Rectal smooth muscle tissue (tissue), 1 donor: ENCODE results near the gene EPS8L3.

ENCODE experiments used
- H3K27ac ChIP-seq: one replicate; pipeline ENCODE4 v1.7.0; 2013; ENCODE audit warnings: low read depth, low read length, inconsistent platforms
- H3K27me3 ChIP-seq: one replicate; pipeline ENCODE4 v1.7.0; 2013; ENCODE audit warnings: low read length; ENCODE audit not compliant: control insufficient read depth, insufficient read depth
- H3K36me3 ChIP-seq: one replicate; pipeline ENCODE4 v1.7.0; 2013; ENCODE audit warnings: low read length; ENCODE audit not compliant: control insufficient read depth, insufficient read depth
- H3K4me1 ChIP-seq: one replicate; pipeline ENCODE4 v1.7.0; 2013; ENCODE audit warnings: low read length; ENCODE audit not compliant: control insufficient read depth, insufficient read depth
- H3K4me3 ChIP-seq: one replicate; pipeline ENCODE4 v1.7.0; 2013; ENCODE audit warnings: low read length
- H3K9ac ChIP-seq: one replicate; pipeline ENCODE4 v1.7.0; 2013; ENCODE audit warnings: low read length

EPS8L3 gene

DNA sequence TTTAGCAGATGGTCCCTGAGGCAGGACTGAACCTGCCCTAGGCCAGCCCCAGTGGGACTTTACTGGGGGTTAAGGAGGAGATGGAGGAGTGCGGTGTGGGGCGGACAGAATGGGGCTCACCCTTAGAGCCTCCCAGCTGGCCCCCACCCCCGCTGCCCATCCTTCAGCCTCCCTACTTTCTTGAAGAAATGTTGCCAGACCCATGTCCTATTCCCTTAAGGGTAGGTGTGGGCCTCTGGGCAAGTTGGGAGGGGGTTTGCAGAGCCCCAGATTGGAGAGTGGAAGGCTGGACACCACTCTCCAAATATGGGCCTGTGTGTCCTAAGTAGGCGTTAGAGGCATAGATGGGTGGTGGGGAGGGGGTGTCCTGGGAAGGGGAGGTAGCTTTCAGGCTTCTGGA, 19.2 kb upstream of the EPS8L3 start:
- Histone ChIP-seq H3K4me3 (no peak overlapping the region), H3K27ac (no peak overlapping the region), H3K27me3 (no peaks in the 10 kb centered on the region), H3K4me1 (no peaks in the 10 kb centered on the region), H3K9ac (no peak overlapping the region), H3K36me3 (no peaks in the 10 kb centered on the region)

DNA sequence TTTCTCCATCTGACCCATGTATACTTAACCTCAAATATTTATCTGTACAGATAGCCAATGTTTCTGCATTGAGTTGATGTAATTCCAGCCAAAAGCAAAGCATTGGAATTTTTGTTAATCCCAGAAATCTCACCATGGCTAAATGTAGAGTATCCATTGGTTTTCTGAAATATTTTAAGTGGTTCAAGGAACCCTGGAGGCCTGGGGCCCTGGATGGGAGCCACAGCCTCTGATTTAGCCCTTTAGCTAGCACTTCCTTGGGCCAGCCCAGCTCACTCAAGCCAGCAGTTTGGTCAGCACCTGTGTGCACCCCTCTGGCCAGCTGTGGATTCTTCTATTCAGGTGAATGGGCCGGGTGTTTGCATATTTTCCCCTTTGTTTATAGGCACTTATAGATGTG, 18.8 kb upstream of the EPS8L3 start:
- H3K27ac ChIP-seq, result no peak overlapping the region
- no peaks in the 10 kb centered on the region for H3K36me3 ChIP-seq
- no peaks in the 10 kb centered on the region for H3K4me1 ChIP-seq
- H3K9ac ChIP-seq, result no peak overlapping the region
- no peaks in the 10 kb centered on the region for H3K27me3 ChIP-seq
- H3K4me3 ChIP-seq, result no peak overlapping the region

DNA sequence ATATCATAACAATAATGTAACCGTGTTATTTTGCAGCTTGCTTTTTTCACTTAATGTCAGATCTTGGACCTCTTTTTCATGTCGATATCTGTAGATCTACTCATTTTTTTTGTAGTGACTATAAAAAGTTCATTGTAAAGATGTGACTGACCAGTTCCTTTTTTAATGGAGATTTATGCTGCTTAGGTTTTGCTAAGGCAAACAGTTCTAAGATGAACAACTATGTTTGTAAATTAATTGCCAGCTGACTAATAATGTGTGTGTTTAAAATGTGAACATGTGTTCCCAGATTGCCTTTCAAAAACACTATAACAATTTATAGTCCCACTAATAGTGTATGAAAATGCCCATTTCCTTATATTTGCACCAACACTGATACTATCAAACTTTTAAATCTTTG, 18.1 kb upstream of the EPS8L3 start:
- Histone ChIP-seq H3K27ac (no peak overlapping the region), H3K9ac (no peak overlapping the region), H3K27me3 (no peaks in the 10 kb centered on the region), H3K4me3 (no peak overlapping the region), H3K36me3 (no peaks in the 10 kb centered on the region), H3K4me1 (no peaks in the 10 kb centered on the region)

DNA sequence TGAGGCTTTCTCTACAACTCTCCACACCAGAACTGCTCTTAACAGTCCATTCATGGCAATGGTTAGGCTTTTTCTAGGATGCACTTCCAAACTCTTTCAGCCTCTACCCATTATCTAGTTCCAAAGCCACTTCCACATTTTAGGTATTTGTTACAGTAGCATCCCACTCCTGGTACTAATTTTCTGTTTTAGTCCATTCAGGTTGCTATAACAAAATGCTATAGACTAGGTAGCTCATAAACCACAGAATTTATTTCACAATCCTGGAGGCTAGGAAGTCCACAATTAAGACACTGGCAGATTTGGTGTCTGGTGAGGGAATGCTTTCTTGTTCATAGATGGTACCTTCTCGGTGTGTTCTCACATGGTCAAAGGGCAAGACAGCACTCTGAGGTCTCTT, 17.3 kb upstream of the EPS8L3 start:
- no peaks in the 10 kb centered on the region for H3K27me3 ChIP-seq
- H3K36me3 ChIP-seq, result no peaks in the 10 kb centered on the region
- H3K4me3 ChIP-seq, result no peak overlapping the region
- no peak overlapping the region for H3K27ac ChIP-seq
- H3K4me1 ChIP-seq, result no peaks in the 10 kb centered on the region
- no peak overlapping the region for H3K9ac ChIP-seq

DNA sequence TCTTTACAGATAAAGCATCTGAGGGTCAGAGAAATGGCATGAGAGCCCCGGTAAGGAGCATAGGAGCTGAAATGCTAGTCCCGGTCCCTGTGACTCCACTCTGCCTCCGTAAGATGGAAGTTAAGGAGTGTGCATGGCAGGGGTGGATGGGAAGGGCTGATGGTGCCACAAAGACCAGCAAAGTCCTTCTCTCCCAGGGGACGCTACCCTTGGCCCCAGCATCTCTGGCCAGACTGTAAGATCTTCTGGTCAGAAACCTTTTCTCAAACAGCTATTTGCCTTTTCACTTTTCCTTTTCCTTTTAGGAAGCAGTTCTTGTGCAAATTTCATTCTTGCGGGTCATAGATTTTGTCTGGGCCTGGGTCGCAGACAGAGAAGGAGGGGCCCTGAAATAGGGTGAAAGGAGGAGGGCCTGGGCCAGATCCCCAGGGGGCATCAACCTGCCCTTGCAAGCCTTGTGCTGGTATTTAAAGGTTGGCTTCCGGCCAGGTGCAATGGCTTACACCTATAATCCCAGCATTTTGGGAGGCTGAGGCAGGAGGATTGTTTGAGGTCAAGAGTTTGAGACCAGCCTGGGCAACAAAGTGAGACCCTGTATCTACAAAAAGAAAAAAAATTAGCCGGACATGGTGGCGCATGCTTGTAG, 14.4 kb upstream of the EPS8L3 start:
- Histone ChIP-seq H3K9ac (no peak overlapping the region), H3K4me3 (no peak overlapping the region)

DNA sequence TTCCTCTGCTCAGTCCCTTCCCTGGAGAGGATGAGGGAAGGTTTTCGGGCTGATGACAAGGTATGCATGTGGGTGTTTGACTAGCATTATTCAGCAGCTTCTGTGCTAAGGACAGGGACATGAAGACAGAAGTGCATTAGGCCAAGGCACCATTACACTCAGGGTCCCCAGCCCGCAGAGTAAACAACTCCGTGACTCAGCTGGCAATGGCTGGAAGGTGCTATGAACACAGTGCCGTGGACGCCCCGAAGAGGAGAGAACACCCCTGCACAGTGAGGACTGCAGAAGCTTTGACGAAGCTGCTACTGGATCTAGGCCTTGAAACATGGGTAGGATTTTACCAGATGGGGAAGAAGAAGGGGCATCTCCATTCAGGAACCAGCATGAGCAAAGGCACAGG, 13.7 kb upstream of the EPS8L3 start:
- H3K4me3 ChIP-seq, result no peak overlapping the region
- H3K4me1 ChIP-seq, result peaks cover 2% of the 10 kb centered on the region
- no peak overlapping the region for H3K9ac ChIP-seq
- H3K27ac ChIP-seq, result no peak overlapping the region
- H3K36me3 ChIP-seq, result no peaks in the 10 kb centered on the region
- H3K27me3 ChIP-seq, result peaks cover 2% of the 10 kb centered on the region

More for the DNA sequence above, 14.4 kb upstream of the EPS8L3 start:
- peaks cover 2% of the 10 kb centered on the region for H3K4me1 ChIP-seq
- peaks cover 2% of the 10 kb centered on the region for H3K27me3 ChIP-seq
- H3K27ac ChIP-seq, result no peak overlapping the region
- no peaks in the 10 kb centered on the region for H3K36me3 ChIP-seq

DNA sequence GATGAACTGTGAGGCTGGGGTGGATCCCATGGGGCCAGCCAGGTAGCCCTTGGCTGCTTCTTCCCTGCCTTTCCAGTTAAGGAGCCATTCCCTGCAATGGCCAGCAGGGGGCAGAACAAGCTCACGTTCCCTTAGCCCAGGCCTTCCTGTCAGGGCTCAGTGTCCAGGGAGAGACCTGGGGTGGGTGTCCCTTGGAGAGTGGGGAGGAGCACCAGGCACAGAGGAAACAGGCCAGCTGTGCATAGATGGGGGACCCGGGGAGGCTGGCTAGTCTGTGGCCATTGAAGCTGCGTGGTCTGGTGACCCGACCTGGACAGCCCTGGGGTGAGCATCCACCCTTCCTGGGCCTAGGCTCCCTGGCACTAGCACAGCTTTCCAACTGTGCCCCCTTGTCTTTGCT, 13.2 kb upstream of the EPS8L3 start:
- Histone ChIP-seq H3K27ac (no peak overlapping the region), H3K36me3 (no peaks in the 10 kb centered on the region), H3K4me3 (no peak overlapping the region), H3K4me1 (peaks cover 2% of the 10 kb centered on the region), H3K9ac (no peak overlapping the region), H3K27me3 (peaks cover 2% of the 10 kb centered on the region)

DNA sequence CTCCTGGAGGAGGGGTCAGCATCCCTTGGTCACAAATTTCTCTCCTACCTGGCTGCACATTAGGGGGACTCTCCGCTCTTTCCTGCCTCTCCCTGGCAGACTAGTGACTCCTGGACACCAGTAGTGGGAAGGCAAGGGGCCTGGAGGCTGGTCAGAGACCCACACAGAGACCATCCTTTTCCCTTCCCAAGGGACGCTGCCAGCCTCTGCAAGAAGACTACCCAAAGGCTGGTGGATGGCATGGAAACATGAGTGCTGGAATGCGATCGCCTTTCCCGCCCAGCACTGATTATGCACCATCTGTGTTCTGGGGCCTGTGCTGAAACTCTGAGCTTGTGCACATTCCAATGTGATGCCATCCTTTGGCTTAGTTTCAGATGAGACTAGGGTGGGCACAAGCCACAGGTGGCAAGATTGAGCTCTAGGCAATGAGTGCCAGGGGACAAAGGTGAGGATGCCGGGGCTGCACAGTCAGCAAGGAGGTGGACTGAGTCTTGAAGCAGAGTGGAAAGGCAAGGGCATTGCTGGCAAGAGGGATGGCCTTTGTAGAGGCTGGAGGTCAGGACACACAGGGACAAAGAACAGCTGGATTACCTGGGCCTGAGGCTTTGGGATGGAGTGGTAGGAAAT, 12.6 kb upstream of the EPS8L3 start:
- no peaks in the 10 kb centered on the region for H3K36me3 ChIP-seq
- no peak overlapping the region for H3K27ac ChIP-seq
- no peak overlapping the region for H3K4me3 ChIP-seq
- H3K27me3 ChIP-seq, result peaks cover 2% of the 10 kb centered on the region
- no peak overlapping the region for H3K9ac ChIP-seq
- H3K4me1 ChIP-seq, result peaks cover 2% of the 10 kb centered on the region

DNA sequence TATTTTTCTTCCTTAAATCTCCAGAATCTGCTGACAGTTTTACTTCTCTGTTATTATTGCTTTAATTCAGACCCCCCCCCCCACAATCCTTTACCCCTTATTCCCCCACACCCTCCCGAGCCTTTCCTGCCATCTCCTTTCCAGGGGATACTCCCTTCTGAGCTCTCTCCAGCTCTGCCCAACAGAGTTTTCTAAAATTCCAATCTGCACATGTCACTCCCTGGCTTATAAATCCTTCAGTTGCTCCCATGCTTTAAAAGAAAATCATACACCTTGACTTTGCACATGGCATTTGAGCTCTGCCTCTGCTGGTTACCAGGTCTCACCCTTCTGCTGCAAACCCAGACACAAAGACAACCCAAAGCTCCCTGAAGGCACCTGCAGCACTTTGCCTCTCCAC, 11.7 kb upstream of the EPS8L3 start:
- Histone ChIP-seq H3K36me3 (no peaks in the 10 kb centered on the region), H3K9ac (no peak overlapping the region), H3K4me1 (peaks cover 2% of the 10 kb centered on the region)

DNA sequence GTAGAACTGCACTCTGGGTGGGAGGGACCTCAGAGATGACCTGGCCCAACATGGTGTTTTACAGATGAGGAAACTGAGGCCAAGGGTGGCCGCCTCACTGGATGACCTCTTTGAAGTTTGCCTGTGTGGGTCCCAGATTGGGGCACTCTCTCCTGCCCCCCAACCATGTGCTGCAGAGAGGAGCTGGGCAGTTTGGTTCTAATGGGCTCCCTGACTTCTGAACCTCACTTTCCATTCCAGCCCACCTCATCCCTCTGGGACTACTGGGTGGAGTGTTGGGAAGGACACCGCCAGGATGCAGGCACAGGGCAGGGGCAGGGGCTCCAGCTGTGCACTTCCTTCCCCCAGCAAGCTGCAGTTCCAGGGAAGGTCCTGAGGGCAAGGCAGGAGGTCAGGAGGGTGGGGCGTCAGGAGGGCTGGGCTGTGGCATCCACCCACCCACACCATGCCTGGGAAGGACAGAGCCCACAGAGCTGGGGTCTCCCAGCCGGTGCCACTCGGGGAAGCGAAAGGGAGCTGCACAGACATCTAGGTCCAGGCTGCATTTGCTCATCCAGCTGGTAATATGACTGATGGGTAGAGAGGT, 10.3 kb upstream of the EPS8L3 start:
- H3K4me1 ChIP-seq, result peaks cover 2% of the 10 kb centered on the region
- H3K27me3 ChIP-seq, result peaks cover 2% of the 10 kb centered on the region
- H3K27ac ChIP-seq, result no peak overlapping the region
- no peak overlapping the region for H3K9ac ChIP-seq
- no peak overlapping the region for H3K4me3 ChIP-seq
- no peaks in the 10 kb centered on the region for H3K36me3 ChIP-seq

More for the DNA sequence above, 11.7 kb upstream of the EPS8L3 start:
- Histone ChIP-seq H3K27ac (no peak overlapping the region), H3K4me3 (no peak overlapping the region), H3K27me3 (peaks cover 2% of the 10 kb centered on the region)

DNA sequence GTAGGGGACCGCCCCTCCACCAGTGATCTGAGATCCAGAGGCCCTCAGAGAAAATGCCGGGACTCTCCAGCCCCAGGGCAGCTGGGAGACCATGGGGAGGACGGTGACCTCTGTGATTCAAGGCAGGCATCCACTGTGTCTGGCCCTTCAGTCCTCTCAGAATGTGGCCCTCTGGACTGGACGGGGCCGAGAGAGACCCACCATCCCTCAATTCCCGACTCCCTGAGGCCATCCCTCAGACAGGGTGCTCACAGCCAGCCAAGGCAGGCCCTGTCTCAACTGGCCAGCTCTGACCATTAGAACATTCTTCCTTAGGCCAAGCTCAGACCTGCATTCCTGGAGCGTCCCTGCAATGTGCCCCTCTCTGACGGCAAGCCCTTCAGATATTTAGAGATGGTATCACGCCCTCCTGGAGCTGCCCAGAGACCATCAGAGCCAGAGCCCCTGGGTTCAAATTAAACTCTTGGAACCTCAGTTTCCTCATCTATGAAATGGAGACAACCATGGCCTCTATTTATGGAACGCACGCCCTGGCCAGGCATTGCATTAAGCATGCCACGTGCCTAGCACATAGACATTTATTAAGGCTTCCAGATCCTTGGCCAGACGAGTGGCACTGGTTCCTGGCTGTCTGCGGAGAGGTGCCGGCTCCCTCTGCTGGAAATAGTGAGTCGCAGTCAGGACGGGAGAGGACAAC, 9.6 kb upstream of the EPS8L3 start:
- H3K27ac ChIP-seq, result no peak overlapping the region
- peaks cover 2% of the 10 kb centered on the region for H3K4me1 ChIP-seq
- no peak overlapping the region for H3K4me3 ChIP-seq
- no peaks in the 10 kb centered on the region for H3K36me3 ChIP-seq
- no peak overlapping the region for H3K9ac ChIP-seq
- peaks cover 2% of the 10 kb centered on the region for H3K27me3 ChIP-seq

DNA sequence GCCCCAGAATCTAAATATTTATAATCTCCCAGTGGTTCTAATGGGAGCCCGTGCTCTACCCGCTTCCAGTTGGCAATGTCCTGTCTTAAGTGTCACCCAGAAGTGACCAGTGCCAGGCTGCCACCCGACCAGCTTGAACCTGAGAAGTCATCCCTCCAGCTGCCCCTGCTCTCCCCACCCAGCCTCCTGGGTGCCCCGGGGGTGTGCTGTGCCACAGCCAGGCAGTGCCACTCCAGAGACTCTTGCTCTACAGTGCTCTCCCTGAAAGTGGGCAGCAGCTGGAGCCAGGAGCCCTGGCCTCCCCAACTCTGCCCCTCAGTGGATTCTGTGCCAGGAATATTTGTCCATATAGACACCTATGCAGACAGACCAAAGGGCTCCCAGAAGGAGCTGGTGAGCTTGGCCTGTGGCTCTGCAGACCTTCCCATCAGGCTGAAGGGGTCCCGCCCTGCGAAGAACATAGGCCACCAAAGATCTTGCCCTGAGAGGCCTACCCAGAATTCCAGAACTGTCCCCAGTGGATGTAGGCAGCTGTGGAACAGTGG, 9.0 kb upstream of the EPS8L3 start:
- peaks cover 2% of the 10 kb centered on the region for H3K4me1 ChIP-seq
- H3K9ac ChIP-seq, result no peak overlapping the region
- H3K27me3 ChIP-seq, result peaks cover 2% of the 10 kb centered on the region
- H3K27ac ChIP-seq, result no peak overlapping the region
- H3K4me3 ChIP-seq, result no peak overlapping the region
- H3K36me3 ChIP-seq, result no peaks in the 10 kb centered on the region
